Fibroblast of pulmonary artery (primary cell): ENCODE results near the gene AAGAB.

ENCODE experiments used
- DNase-seq: peaks from one replicate; pipeline ENCODE4 v3.0.0-alpha.2; 2010; ENCODE audit warnings: low read depth
- H3K4me3 ChIP-seq: replicated peaks from 2 replicates; pipeline ENCODE4 v1.5.1; 2011; ENCODE audit warnings: low read depth, mild to moderate bottlenecking, control low read depth, low read length, moderate library complexity
- TF ChIP-seq, protein P1 (sequence below): IDR thresholded peaks from 2 replicates; pipeline ENCODE4 v1.5.1; 2011; ENCODE audit warnings: mild to moderate bottlenecking, control low read depth, low read length, inconsistent platforms; ENCODE audit errors: missing control alignments

AAGAB gene

DNA sequence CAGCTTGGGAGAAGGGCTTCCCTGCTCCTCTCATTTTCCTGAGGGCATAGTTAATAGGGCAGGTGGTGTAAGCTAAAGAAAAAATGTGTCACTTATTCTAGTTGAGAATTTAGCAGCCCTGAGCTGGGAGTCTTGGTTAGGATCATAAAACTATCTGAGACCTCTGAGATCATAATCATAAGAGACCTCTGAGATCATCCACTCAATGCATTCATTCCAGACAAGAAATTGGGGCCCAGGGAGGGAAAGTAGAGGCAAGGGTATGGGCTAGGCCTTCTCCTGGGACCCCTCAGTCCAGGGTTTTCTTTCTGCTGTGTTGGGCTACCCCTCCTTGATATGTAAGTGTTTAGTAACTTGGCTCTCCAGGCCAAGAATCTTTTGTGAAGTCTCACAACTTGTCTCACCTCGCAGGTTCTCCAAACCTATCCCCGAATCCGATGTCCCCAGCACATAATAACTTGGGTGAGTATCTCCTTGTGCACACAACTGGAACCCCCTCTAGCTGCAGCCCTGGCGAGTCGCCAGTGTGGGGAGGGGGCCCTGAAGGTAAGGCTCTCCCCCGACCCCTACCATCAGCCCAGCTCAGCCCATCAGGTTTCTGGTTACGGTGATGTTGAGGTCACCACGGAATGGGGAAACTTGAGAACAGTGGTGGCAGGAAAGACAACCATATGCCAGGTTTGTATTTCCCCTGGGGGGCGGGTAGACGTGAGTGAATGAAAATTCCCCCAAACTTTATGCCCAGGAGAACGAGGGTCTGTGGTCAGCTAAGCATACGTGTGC is 84.1 kb downstream of the AAGAB start:
- TF ChIP-seq, protein P1, sequence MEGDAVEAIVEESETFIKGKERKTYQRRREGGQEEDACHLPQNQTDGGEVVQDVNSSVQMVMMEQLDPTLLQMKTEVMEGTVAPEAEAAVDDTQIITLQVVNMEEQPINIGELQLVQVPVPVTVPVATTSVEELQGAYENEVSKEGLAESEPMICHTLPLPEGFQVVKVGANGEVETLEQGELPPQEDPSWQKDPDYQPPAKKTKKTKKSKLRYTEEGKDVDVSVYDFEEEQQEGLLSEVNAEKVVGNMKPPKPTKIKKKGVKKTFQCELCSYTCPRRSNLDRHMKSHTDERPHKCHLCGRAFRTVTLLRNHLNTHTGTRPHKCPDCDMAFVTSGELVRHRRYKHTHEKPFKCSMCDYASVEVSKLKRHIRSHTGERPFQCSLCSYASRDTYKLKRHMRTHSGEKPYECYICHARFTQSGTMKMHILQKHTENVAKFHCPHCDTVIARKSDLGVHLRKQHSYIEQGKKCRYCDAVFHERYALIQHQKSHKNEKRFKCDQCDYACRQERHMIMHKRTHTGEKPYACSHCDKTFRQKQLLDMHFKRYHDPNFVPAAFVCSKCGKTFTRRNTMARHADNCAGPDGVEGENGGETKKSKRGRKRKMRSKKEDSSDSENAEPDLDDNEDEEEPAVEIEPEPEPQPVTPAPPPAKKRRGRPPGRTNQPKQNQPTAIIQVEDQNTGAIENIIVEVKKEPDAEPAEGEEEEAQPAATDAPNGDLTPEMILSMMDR, result no peak
- no peak overlapping the region for H3K4me3 ChIP-seq
- DNase-seq, result no peak

GRCh38 chr15:67168694-67169093 is 85.8 kb downstream of the AAGAB start:
- TF ChIP-seq, protein P1, result no peak
- DNase-seq, result no peak
- no peak overlapping the region for H3K4me3 ChIP-seq

DNA sequence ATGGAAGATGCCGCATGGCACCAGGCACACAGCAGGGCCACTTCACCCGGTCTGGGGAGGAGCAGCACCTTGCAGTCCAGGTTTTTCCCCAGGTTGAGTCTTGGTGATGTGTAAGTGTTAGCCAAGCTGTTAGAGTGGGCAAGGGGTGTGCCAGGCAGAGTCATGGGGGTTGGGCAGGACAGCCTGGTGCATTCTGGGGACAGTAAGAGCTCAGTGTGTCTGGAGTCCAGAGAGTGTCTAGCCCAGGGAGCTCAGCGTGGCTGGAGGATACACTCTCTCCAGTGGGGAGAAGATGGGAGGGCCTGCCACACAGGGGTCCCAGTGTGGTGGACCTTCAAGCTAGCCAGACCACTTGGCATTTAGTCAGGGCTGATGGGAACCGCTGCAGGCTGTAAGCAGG is 87.4 kb downstream of the AAGAB start:
- no peak overlapping the region for H3K4me3 ChIP-seq
- DNase-seq, result no peak
- TF ChIP-seq, protein P1, result no peak

DNA sequence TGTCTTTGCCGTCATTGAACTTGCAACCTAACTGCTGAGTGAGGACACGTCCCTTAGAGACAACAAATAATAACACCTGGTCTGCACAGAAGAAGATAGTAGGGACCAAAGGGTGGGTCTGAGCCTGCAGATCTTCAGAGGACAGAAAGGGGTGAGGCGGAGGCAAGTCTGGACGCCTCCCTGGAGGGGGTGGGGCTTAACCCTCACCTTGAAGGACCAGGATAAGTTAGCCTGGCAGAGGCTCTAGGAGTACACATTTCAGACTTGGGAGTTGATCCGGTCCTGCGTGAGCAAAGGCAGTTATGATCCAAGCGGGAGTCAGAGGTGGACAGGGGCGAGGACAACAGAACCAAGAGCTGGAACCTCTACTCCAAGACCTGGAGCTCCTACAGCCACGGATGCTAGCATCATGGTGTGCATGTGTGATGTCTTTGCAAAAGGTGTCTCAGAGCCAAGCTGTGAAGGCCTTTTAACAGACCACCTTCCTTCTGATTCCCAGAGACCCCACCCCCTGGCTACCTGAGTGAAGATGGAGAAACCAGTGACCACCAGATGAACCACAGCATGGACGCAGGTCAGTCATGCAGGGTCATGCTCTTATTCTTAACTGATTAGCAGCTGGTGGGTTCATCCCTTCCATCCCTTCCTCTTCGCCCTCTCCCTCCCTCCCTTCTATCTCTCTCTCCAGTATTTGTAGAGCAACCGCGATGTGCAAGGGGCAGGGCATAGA is 88.0 kb downstream of the AAGAB start:
- no peak for DNase-seq
- TF ChIP-seq, protein P1, result no peak
- no peak overlapping the region for H3K4me3 ChIP-seq

GRCh38 chr15:67165254-67166253 is 88.9 kb downstream of the AAGAB start:
- DNase-seq, result peak; percentile 56
- TF ChIP-seq, protein P1, result no peak
- H3K4me3 ChIP-seq, result no peak overlapping the region

DNA sequence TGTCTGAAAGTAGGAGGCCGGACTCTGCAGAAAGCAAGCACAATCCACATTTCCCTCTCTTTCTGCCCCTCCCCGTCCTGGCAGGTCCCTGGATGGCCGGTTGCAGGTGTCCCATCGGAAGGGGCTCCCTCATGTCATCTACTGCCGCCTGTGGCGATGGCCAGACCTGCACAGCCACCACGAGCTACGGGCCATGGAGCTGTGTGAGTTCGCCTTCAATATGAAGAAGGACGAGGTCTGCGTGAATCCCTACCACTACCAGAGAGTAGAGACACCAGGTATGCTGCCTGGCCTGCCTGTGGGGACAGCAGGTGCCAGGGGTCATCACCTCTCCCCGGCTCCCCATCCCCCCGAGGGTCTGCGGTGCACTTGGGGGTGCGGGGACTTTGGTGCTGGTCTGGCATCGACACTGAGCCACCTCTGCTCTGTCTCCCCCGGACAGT is 89.6 kb downstream of the AAGAB start:
- no peak for DNase-seq
- TF ChIP-seq, protein P1, result peak; percentile 4

More for the DNA sequence above, 89.6 kb downstream of the AAGAB start:
- no peak overlapping the region for H3K4me3 ChIP-seq
